Occipital lobe (tissue), 2 donors: Measurements from ENCODE around the gene TMOD3. TPM values are rescaled to one million over a fixed set of nuclear protein-coding genes. Genes with fewer than 3 reads are reported as not detected.
"Not testable (repeated sequence)": the region's sequence is repeated elsewhere in the genome, so short reads cannot be mapped to it uniquely, and the experiment has no call there.

Experiments
- DNase-seq: peaks from one replicate; lab custom pipeline; 2025; lab: John Stamatoyannopoulos, UW
- total RNA-seq: library from RNA; depleted of rRNA; stranded (reverse); fragments of >200 nt; gene quantifications from one replicate; pipeline ENCODE4 v1.2.3, GENCODE V29; 2014

Gene TMOD3
- total RNA-seq, 1 donor from 2014 or later: 81.7 TPM

GRCh38 chr15:51864408-51865056, 35.1 kb downstream of the TMOD3 start:
- DNase-seq: no peak

GRCh38 chr15:51865317-51865716, 35.9 kb downstream of the TMOD3 start:
- DNase-seq: no peak

DNA sequence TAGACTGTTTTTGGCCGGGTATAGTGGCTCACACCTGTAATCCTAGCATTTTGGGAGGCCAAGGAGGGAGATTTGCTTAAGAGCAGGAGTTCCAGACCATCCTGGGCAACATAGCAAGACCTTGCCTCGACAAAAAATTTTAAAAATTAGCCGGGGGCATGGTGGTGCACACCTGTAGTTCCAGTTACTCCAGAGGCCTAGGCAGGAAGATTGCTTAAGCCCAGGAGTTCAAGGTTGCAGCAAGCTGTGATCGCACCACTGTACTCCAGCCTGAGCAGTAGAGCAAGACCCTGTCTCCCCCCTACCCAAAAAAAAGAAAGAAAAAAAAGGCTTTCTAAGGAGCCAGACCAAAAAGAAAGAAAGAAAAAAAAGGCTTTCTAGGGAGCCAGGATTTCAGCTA, 36.7 kb downstream of the TMOD3 start:
- DNase-seq: no peak

DNA sequence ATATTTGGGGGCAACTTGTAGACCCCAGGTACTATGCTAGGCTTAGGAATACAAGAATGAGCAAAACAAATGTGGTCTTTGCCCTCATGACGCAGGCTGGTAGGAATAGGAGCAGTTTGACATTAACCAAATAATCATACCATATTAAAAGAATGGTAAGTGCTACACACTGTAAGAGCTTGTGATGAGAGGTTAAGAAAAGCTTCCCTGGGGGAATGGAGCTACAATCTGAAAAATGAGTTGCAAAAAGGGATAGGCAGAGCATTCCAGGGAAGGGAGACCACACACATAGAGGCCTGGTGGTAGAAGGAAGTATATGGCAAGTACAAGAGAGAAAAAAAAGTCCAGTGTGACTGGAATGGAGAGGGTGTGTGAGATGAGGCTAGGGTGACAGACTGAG, 37.3 kb downstream of the TMOD3 start:
- no peak for DNase-seq

GRCh38 chr15:51869060-51869421, 39.6 kb downstream of the TMOD3 start:
- DNase-seq: no peak

DNA sequence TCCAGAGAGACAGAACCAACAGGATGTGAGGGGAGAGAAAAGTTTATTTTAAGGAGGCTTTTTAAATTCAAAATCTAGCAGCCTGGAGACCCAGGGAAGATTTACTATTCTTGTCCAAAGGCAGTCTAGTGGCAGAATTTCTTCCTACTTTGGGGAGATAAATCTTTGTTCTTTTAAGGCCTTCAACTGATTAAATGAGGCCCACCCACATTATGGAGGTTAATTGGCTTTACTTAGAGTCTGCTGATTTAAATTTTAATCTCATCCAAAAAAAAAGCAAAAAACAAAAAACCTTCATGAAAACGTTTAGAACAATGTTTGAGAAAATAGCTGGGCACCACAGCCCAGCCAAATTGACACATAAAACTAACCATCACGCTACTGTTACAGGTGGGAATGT, 41.3 kb downstream of the TMOD3 start:
- no peak for DNase-seq

- no peak for DNase-seq
Observed at GRCh38 chr15:51874751-51875644, 45.5 kb downstream of the TMOD3 start.

GRCh38 chr15:51876169-51876568, 46.7 kb downstream of the TMOD3 start:
- DNase-seq: no peak

GRCh38 chr15:51878446-51879386, 49.3 kb downstream of the TMOD3 start:
- no peak for DNase-seq

GRCh38 chr15:51879555-51879954, 50.1 kb downstream of the TMOD3 start:
- no peak for DNase-seq

GRCh38 chr15:51883271-51883837, 53.9 kb downstream of the TMOD3 start:
- no peak for DNase-seq

DNA sequence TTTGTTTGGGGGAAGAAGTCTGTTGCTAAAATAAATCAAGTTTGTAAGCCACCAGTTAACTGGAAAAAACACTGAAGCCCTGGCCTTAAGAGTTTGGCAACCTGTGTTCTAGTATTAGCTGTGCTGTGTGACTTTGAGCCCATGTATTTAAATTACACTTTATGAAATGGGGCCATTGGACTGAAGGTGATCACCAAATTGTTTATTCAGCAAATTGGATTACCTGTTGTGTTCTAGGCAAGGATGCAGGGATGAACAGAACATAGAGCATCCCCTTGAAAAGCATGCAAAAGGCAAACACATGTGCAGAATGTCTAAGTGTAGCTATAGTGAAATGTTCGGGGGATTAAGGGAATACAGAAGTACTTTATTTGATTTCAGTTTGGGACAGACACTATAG, 54.6 kb downstream of the TMOD3 start:
- DNase-seq: no peak

- no peak for DNase-seq
Observed at GRCh38 chr15:51884517-51885236, 55.2 kb downstream of the TMOD3 start.

DNA sequence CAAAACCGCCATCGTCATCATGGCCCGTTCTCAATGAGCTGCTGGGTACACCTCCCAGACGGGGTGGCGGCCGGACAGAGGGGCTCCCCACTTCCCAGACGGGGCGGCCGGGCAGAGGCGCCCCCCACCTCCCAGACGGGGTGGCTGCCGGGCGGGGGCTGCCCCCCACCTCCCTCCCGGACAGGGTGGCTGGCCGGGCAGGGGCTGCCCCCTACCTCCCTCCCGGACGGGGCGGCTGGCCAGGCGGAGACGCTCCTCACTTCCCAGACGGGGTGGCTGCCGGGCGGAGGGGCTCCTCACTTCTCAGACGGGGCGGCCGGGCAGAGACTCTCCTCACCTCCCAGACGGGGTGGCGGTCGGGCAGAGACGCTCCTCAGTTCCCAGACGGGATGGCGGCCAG, 56.3 kb downstream of the TMOD3 start:
- DNase-seq: not testable (repeated sequence)

DNA sequence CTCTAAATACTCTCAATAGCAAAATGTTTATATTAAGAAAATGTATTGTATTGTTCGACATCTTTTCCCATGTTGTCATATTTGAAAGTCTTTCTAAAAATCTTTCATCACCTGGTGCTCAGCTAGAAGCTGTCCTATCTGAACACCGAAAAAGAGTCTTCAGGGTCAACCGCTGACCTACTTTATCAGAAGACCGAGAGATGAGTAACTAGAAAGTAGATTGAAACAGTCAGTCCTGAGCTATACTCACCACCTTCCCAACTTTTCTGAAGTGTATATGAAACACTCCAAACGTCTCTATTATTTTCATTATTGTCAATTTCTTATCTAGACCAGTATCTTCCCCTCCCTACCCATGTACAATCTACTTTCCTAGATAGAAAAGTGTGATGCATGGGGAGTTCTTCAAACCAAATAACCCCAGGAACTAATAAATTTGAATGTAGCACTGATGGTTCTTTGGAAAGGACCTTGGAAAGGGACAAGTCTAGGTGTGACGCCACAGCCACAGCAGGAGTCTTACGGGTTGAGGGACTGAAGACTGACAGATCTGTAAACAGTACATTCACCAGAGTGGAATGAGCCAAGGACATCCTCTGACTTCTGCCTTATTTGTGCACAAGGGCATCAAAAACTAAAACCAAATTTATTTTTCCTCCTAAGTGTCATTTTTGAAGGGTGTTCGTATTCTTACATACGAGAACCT, 58.6 kb downstream of the TMOD3 start:
- DNase-seq: no peak

- DNase-seq: no peak
Observed at GRCh38 chr15:51888593-51889195, 59.2 kb downstream of the TMOD3 start.

- no peak for DNase-seq
Observed at GRCh38 chr15:51889486-51889885, 60.0 kb downstream of the TMOD3 start.

DNA sequence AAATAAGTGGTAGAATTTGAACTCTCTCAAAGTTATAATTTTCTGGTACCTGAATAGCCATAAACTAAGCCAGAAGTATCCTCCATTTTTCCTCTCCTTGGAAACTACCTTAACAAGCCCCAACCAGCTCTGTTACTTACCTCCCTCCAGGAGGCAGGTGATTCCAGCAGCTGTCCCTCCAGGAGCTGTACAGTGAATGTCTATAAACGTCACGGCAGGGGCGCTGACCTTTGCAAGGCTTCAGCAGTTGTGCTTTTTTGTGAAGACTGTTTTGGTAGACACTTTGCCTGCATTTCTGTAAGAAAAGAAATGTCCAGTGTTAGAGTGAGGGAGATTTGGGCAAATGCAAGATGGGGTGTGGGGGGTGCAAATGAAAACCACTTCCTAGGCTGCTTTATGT, 75.0 kb downstream of the TMOD3 start:
- no peak for DNase-seq

GRCh38 chr15:51904931-51905330, 75.5 kb downstream of the TMOD3 start:
- no peak for DNase-seq
